Omental fat pad (tissue), 4 donors: ENCODE results near the gene COL5A3. TPM values are rescaled to one million over a fixed set of nuclear protein-coding genes. Genes with fewer than 3 reads are reported as not detected.

Experiments
- ATAC-seq: fragments of 150-250 bp; one replicate; pipeline ENCODE4 v1.9.1; 2016; ENCODE audit warnings: mild to moderate bottlenecking, moderate library complexity; ENCODE audit not compliant: low FRiP score
- DNase-seq: peaks from one replicate; pipeline ENCODE4 v3.0.0-alpha.2; 2019; ENCODE audit warnings: low spot score
- CTCF ChIP-seq, 3 donors: fragments of 450-650 bp; IDR thresholded peaks; one replicate each; pipeline ENCODE4 v1.5.1; 2016 to 2017; ENCODE audit warnings: antibody characterized with exemption in 3 of 3, mild to moderate bottlenecking in 3 of 3, moderate library complexity in 2 of 3
- total RNA-seq, 4 donors: library from RNA; depleted of rRNA; stranded (reverse); fragments of >200 nt; gene quantifications; one replicate each; pipeline ENCODE4 v1.1.0, GENCODE V29; 2016

The COL5A3 gene
- total RNA-seq, 4 donors from 2014 or later: 11.5 to 74.1 (median 25.0) TPM

DNA sequence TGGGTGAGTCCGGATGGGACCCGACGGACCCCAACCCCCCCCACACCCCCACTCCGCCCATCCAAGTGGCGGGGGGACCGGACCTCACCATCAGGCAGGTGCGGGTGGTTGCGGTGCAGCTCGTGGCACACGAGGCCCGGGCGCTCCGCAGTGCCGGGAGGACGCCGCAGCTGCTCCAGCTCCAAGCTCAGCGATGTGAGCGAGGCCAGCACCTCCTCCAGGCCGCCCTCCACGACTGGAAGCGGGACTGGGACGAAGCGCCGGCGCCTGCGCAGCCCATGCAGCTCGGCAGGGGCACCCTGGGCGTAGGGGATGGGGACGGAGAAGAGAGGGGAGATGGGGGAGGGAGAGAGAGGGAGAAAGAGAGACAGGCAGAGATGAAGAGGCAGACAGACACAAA is 43.9 kb downstream of the COL5A3 start:
- no peak for DNase-seq
- no peak for TF ChIP-seq CTCF (IDR thresholded peaks at IDR 0.05)
- ATAC-seq: no peak

- ATAC-seq (no peak), DNase-seq (no peak)
- no peak for TF ChIP-seq CTCF (IDR thresholded peaks at IDR 0.05)
These were observed 44.3 kb downstream of the COL5A3 start for GRCh38 chr19:9966024-9966423.

DNA sequence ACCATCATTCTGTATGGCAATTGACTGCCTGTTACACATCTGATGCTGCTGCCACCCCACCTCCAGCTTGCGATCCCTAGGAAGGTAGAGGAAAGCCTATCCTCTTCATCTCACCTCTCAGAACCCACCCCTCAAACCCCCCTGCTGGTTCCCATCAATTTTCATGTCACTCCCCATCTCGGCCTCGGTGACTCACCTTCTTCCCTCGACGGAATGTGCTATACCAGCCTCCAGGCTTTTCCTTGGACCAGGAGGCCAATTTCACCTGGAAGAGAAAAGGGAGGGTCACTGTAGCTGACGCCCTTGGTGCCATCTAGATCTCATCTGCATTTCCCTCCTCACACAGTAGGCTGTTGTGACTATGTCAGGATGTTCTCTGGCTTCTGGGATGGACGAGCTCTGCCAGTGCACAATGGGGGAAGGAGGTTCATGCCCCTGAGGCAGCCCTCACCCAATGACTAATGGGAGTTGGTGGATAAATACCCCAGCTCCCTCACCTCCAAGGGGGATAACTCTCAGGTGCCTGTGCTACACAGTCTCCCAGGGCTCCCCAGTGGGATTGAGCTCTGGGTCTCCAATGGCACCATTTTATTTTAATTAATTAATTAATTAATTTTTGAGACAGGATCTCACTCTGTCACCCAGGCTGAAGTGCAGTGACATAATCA is 47.5 kb downstream of the COL5A3 start:
- no peak for ATAC-seq
- no peak for TF ChIP-seq CTCF (IDR thresholded peaks at IDR 0.05)
- no peak for DNase-seq

- TF ChIP-seq CTCF (IDR thresholded peaks at IDR 0.05): no peak
- DNase-seq: no peak
- ATAC-seq: no peak
These were observed 49.2 kb downstream of the COL5A3 start for GRCh38 chr19:9961103-9961502.

DNA sequence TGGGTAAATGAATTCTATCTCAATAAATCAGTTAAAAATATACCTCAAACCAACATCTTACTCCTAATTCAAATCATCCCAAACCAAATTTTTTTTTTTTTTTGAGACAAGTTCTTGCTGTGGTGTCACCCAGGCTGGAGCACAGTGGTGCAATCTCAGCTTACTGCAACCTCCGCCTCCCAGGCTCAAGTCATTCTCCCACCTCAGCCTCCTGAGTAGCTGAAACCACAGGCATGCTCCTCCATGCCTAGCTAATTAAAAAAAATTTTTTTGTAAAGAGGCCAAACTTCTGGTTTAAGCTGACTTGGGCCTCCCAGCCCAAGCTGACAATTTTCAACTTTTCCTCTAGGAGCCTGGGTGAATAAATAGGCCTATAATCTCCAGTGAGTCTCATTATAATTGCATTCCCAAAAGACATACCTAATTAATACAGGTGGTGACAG is 51.9 kb downstream of the COL5A3 start:
- ATAC-seq (no peak), DNase-seq (no peak)
- no peak for TF ChIP-seq CTCF (IDR thresholded peaks at IDR 0.05)

GRCh38 chr19:9956956-9957355 is 53.3 kb downstream of the COL5A3 start:
- no peak for TF ChIP-seq CTCF (IDR thresholded peaks at IDR 0.05)
- ATAC-seq (no peak), DNase-seq (no peak)

- DNase-seq (no peak), ATAC-seq (no peak)
- no peak for TF ChIP-seq CTCF (IDR thresholded peaks at IDR 0.05)
These were observed 56.3 kb downstream of the COL5A3 start for GRCh38 chr19:9953802-9954542.
